HG03575 (cell line): Measurements from ENCODE around the gene SURF2.
"Not testable (repeated sequence)": the region's sequence is repeated elsewhere in the genome, so short reads cannot be mapped to it uniquely, and the experiment has no call there.

ENCODE experiments used
- ATAC-seq: cut with Tn5 transposase; IDR thresholded peaks from one replicate; pipeline ENCODE4 v1.9.1; 2021; ENCODE audit not compliant: unreplicated experiment, insufficient number of reproducible peaks, low FRiP score; ENCODE audit errors: extremely low read depth

SURF2 gene

GRCh38 chr9:133389025-133389557, 32.7 kb downstream of the SURF2 start:
- ATAC-seq: no peak

GRCh38 chr9:133389562-133389961, 33.2 kb downstream of the SURF2 start:
- no peak for ATAC-seq

- ATAC-seq: no peak
These were observed 34.4 kb downstream of the SURF2 start for GRCh38 chr9:133390713-133391112.

- not testable (repeated sequence) for ATAC-seq
These were observed 35.1 kb downstream of the SURF2 start for GRCh38 chr9:133391449-133391848.

GRCh38 chr9:133392308-133392707, 36.0 kb downstream of the SURF2 start:
- ATAC-seq: not testable (repeated sequence)

GRCh38 chr9:133393399-133393798, 37.0 kb downstream of the SURF2 start:
- no peak for ATAC-seq

- ATAC-seq: no peak
These were observed 38.4 kb downstream of the SURF2 start for GRCh38 chr9:133394687-133395271.

GRCh38 chr9:133396952-133397351, 40.6 kb downstream of the SURF2 start:
- ATAC-seq: no peak

GRCh38 chr9:133397370-133397769, 41.0 kb downstream of the SURF2 start:
- ATAC-seq: no peak

- ATAC-seq: no peak
These were observed 41.5 kb downstream of the SURF2 start for GRCh38 chr9:133397895-133398294.

- no peak for ATAC-seq
These were observed 43.9 kb downstream of the SURF2 start for GRCh38 chr9:133400292-133400691.

GRCh38 chr9:133401588-133401987, 45.2 kb downstream of the SURF2 start:
- no peak for ATAC-seq

- no peak for ATAC-seq
These were observed 46.3 kb downstream of the SURF2 start for GRCh38 chr9:133402689-133403088.

- ATAC-seq: no peak
These were observed 47.6 kb downstream of the SURF2 start for GRCh38 chr9:133403766-133404453.

- ATAC-seq: no peak
These were observed 48.2 kb downstream of the SURF2 start for GRCh38 chr9:133404454-133405002.

- no peak for ATAC-seq
These were observed 49.4 kb downstream of the SURF2 start for GRCh38 chr9:133405508-133406438.

- no peak for ATAC-seq
These were observed 50.3 kb downstream of the SURF2 start for GRCh38 chr9:133406480-133407307.

- no peak for ATAC-seq
These were observed 51.7 kb downstream of the SURF2 start for GRCh38 chr9:133408042-133408441.
